K562 (cell line): Measurements from ENCODE around the gene MOCOS. TPM values are rescaled to one million over a fixed set of nuclear protein-coding genes. Genes with fewer than 3 reads are reported as not detected.

Experiments
- ATAC-seq: fragments of 200-7000 bp; cut with Tn5 transposase; 3 replicates; pipeline ENCODE4 v1.9.1; 2020; ENCODE audit warnings: moderate library complexity
- BruUV-seq: library from RNA; stranded (reverse); fragments of 400-500 nt; replicated peaks from 2 replicates; lab custom pipeline; 2021; lab: Mats Ljungman, UMichigan
- CTCF ChIA-PET: fragments of 300-600 bp; formaldehyde crosslinking; extraction: SDS; loops from one replicate; lab custom pipeline; 2021; ENCODE audit warnings: low intra/inter-chr PET ratio; lab: Yijun Ruan, JAX
- POLR2A ChIA-PET: fragments of 300-600, 350-650 bp; sonication (Branson Sonifier 250); formaldehyde crosslinking; extraction: SDS; loops from one replicate; lab custom pipeline; 2021; ENCODE audit warnings: antibody characterized with exemption, inconsistent platforms; lab: Yijun Ruan, JAX
- DNase-seq, 4 experiments: peaks; one replicate each; pipeline versions ENCODE4 v3.0.0 to v3.0.0-alpha.2; 2011 to 2018; ENCODE audit warnings: low spot score in 3 of 4, mixed read lengths in 3 of 4; ENCODE audit errors: extremely low read depth in 1 of 4
- FAIRE-seq: peaks from 2 replicates; lab custom pipeline; 2011; peaks lifted over from hg19 to GRCh38; lab: Jason Lieb, UNC
- H2AFZ ChIP-seq: 2 replicates; pipeline ENCODE4 v1.6.0; 2011; ENCODE audit warnings: low read depth, low read length, control low read depth, inconsistent platforms
- H3K27ac ChIP-seq: fragments of 200-600 bp; 3 replicates; pipeline ENCODE4 v1.8.0; 2011; ENCODE audit warnings: low read depth, mild to moderate bottlenecking, control low read depth, inconsistent platforms, low read length, moderate library complexity, mixed read lengths; ENCODE audit errors: extremely low read depth
- H3K27me3 ChIP-seq, 2 experiments: fragments of 300-600 bp in 1 of 2; 2 replicates in 1 of 2; 3 replicates in 1 of 2; pipeline versions ENCODE4 v1.6.0 to v1.8.0; 2011; ENCODE audit warnings: inconsistent platforms in 2 of 2, low read length in 2 of 2, mild to moderate bottlenecking in 1 of 2, mixed read lengths in 1 of 2, moderate library complexity in 1 of 2; ENCODE audit not compliant: control insufficient read depth in 2 of 2, insufficient read depth in 2 of 2
- H3K36me3 ChIP-seq: fragments of 300-600 bp; 3 replicates; pipeline ENCODE4 v1.8.0; 2011; ENCODE audit warnings: mild to moderate bottlenecking, low read length, inconsistent platforms; ENCODE audit not compliant: control insufficient read depth, insufficient read depth
- H3K4me1 ChIP-seq, 2 experiments: fragments of 200-600 bp in 1 of 2; replicated peaks in 1 of 2; 2 replicates in 1 of 2; 3 replicates in 1 of 2; pipeline versions ENCODE4 v1.5.1 to v1.8.0; 2011; ENCODE audit warnings: inconsistent platforms in 2 of 2, low read length in 2 of 2, mild to moderate bottlenecking in 1 of 2, mixed read lengths in 1 of 2, moderate library complexity in 1 of 2; ENCODE audit not compliant: control insufficient read depth in 2 of 2, insufficient read depth in 2 of 2
- H3K4me2 ChIP-seq: 2 replicates; pipeline ENCODE4 v1.6.1; 2011; ENCODE audit warnings: low read length, control low read depth, inconsistent platforms, mixed read lengths; ENCODE audit not compliant: insufficient read depth
- H3K4me3 ChIP-seq: fragments of 200-600 bp; sonication (generic), shearing (Covaris generic); 2 replicates; pipeline ENCODE4 v1.5.1; 2016; ENCODE audit warnings: control low read depth, inconsistent platforms
- H3K79me2 ChIP-seq: fragments of 200-600 bp; 3 replicates; pipeline ENCODE4 v1.8.0; 2011; ENCODE audit warnings: low read length, inconsistent platforms; ENCODE audit not compliant: control insufficient read depth, insufficient read depth
- H3K9ac ChIP-seq, 2 experiments: 2 replicates each; pipeline versions ENCODE4 v1.6.0 to v1.6.1; 2011; ENCODE audit warnings: low read depth in 2 of 2, low read length in 2 of 2, control low read depth in 1 of 2, inconsistent platforms in 1 of 2, mild to moderate bottlenecking in 1 of 2, mixed read lengths in 1 of 2; ENCODE audit not compliant: insufficient read depth in 1 of 2
- H3K9me1 ChIP-seq: one replicate; pipeline ENCODE4 v1.6.0; 2011; ENCODE audit warnings: inconsistent platforms, mild to moderate bottlenecking, low read length, moderate library complexity; ENCODE audit not compliant: control insufficient read depth, insufficient read depth
- H3K9me3 ChIP-seq: replicated peaks from 2 replicates; pipeline ENCODE4 v1.5.1; 2011; ENCODE audit warnings: low read depth, low read length, inconsistent platforms; ENCODE audit not compliant: control insufficient read depth, insufficient read depth
- H4K20me1 ChIP-seq: replicated peaks from 2 replicates; pipeline ENCODE4 v1.6.1; 2011; ENCODE audit warnings: low read length, inconsistent platforms, mixed read lengths; ENCODE audit not compliant: control insufficient read depth, insufficient read depth
- ARID1B ChIP-seq: fragments of 450-650 bp; IDR thresholded peaks from 2 replicates; pipeline ENCODE4 v1.6.1; 2016; ENCODE audit warnings: antibody characterized with exemption, mild to moderate bottlenecking, inconsistent platforms
- ATF7 ChIP-seq: fragments of 450-650 bp; IDR thresholded peaks from 2 replicates; pipeline ENCODE4 v1.7.1; 2014; ENCODE audit warnings: mild to moderate bottlenecking, moderate library complexity
- BACH1 ChIP-seq: fragments of 200-800 bp; sonication (Bioruptor generic); IDR thresholded peaks from 2 replicates; pipeline ENCODE4 v1.6.1; 2016; ENCODE audit warnings: missing genetic modification characterization, missing compliant biosample characterization
- CBFA2T2 ChIP-seq: fragments of 450-650 bp; conservative IDR thresholded peaks from 2 replicates; pipeline ENCODE4 v1.6.1; 2017; ENCODE audit warnings: mild to moderate bottlenecking
- FOSL1 ChIP-seq: fragments of 200-800 bp; sonication (Bioruptor generic); conservative IDR thresholded peaks from 2 replicates; pipeline ENCODE4 v1.6.1; 2016; ENCODE audit warnings: missing genetic modification characterization, missing compliant biosample characterization
- HNRNPLL ChIP-seq: fragments of 200-400 bp; formaldehyde crosslinking; IDR thresholded peaks from 2 replicates; pipeline ENCODE4 v1.6.1; 2017; ENCODE audit warnings: low read length, low read depth, mild to moderate bottlenecking; ENCODE audit not compliant: poor library complexity, severe bottlenecking
- KAT7 ChIP-seq: sonication (generic); formaldehyde crosslinking; IDR thresholded peaks from 2 replicates; pipeline ENCODE4 v1.8.0; 2022; ENCODE audit warnings: missing genetic modification reagents, mild to moderate bottlenecking, borderline replicate concordance
- MAZ ChIP-seq, 2 experiments: fragments of 450-650 bp in 1 of 2; sonication (generic) in 1 of 2; formaldehyde crosslinking; IDR thresholded peaks in 1 of 2; conservative IDR thresholded peaks in 1 of 2; 2 replicates each; pipeline versions ENCODE4 v1.4.0 to v1.5.0; 2020; ENCODE audit warnings: mild to moderate bottlenecking in 1 of 2, missing genetic modification reagents in 1 of 2
- NEUROD1 ChIP-seq: fragments of 150-350 bp; IDR thresholded peaks from 2 replicates; pipeline ENCODE4 v1.6.1; 2014; ENCODE audit warnings: borderline replicate concordance, low read length, low read depth; ENCODE audit not compliant: partially characterized antibody
- NR2C1 ChIP-seq, 2 experiments: fragments of 450-650 bp; IDR thresholded peaks; 2 replicates each; pipeline ENCODE4 v1.6.1; 2017; ENCODE audit warnings: mild to moderate bottlenecking in 2 of 2, antibody characterized with exemption in 1 of 2, inconsistent platforms in 1 of 2, missing compliant biosample characterization in 1 of 2, missing genetic modification characterization in 1 of 2
- PRPF4 ChIP-seq: fragments of 200-400 bp; formaldehyde crosslinking; IDR thresholded peaks from one replicate; pipeline ENCODE4 v1.6.1; 2017; ENCODE audit warnings: low read length, low read depth, mild to moderate bottlenecking; ENCODE audit not compliant: insufficient read depth, poor library complexity, severe bottlenecking
- RBM15 ChIP-seq: fragments of 200-400 bp; formaldehyde crosslinking; IDR thresholded peaks from 2 replicates; pipeline ENCODE4 v1.6.1; 2018; ENCODE audit warnings: mild to moderate bottlenecking, low read length, moderate library complexity; ENCODE audit not compliant: insufficient read depth
- TEAD2 ChIP-seq: fragments of 450-650 bp; IDR thresholded peaks from 2 replicates; pipeline ENCODE4 v1.6.1; 2016; ENCODE audit warnings: missing genetic modification characterization, control low read depth, missing compliant biosample characterization
- ZNF316 ChIP-seq: fragments of 450-650 bp; IDR thresholded peaks from 2 replicates; pipeline ENCODE4 v1.6.1; 2016
- WGBS: fragments of 100-300 bp; shearing (Covaris generic); methylation state at CpG from one replicate; pipeline ENCODE4 v1.1.6; 2016; ENCODE audit warnings: low coverage, mixed read lengths; ENCODE audit not compliant: insufficient coverage; ENCODE audit errors: missing lambda C conversion rate; 5-methylcytosine and 5-hydroxymethylcytosine counted together
- in situ Hi-C: fragments of 300-500 bp; cut with MboI; formaldehyde crosslinking; loops from 4 replicates; pipeline ENCODE4 v1.15.0; 2018; ENCODE audit warnings: inconsistent platforms, mixed read lengths
- intact Hi-C: fragments of 100-400 bp; cut with micrococcal nuclease; formaldehyde crosslinking; loops from 2 replicates; pipeline ENCODE4 v1.14.2; 2022
- polyA plus RNA-seq, 8 experiments: library from polyadenylated mRNA; depleted of rRNA in 4 of 8; stranded (reverse) in 5 of 8; unstranded in 3 of 8; fragments of >200 nt; fragmentation: Nextera tagmentation in 2 of 8; fragmentation: Illumina TruSeq in 1 of 8; extraction: Ambion mirVana in 2 of 8; extraction: Trizol in 1 of 8; gene quantifications; 2 replicates each; pipeline versions ENCODE4 v1.2.1 to v1.2.3, GENCODE V29; 2011 to 2014; ENCODE audit warnings: inconsistent platforms in 1 of 8, missing spikeins in 1 of 8
- total RNA-seq, 7 experiments: library from RNA; depleted of rRNA in 6 of 7; stranded (reverse); fragments of >200 nt in 6 of 7; fragmentation: Illumina TruSeq in 2 of 7; extraction: Trizol in 2 of 7; gene quantifications; 2 replicates each; pipeline versions ENCODE4 v1.2.1 to v1.2.3, GENCODE V29; 2011 to 2021; ENCODE audit warnings: low replicate concordance in 1 of 7
- TF ChIP-seq, protein P1 (sequence below), 2 experiments: fragments of 450-650 bp; IDR thresholded peaks; 2 replicates each; pipeline ENCODE4 v1.6.1; 2016

MOCOS gene
- total and polyA plus RNA-seq, 9 of the 15 experiments (the other 6 are each of a cell fraction or from before 2014, with no cell fraction given): 4.5 to 12.4 (median 9.1) TPM

DNA sequence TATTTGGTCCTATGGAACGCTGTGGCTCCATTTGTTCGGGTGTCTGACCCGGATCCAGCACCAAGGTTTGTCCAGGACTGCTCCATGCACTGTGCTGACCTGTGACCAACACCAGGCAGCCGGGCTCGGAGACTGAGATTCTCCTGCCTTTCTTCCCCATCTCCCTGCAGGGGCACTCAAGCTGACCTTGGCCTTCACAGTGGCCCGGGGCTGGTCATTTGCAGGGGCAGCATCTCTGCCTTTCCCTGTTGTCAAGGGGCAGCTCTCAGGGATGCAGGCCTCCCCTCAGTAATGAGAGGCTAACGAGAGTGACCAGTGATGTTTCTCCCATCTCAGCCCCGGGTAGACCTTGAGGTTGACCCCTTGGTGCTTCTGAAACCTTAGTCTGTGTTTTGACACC is 27.5 kb downstream of the MOCOS start:
- H3K9me1 ChIP-seq: peaks cover 3% of the 10 kb centered on the region
- H3K9ac ChIP-seq: no peak overlapping the region
- intact Hi-C loops: no loop called here
- H3K4me3 ChIP-seq: no peak overlapping the region
- DNase-seq (no peak), ATAC-seq (no peak), FAIRE-seq (no peak)
- H3K27ac ChIP-seq: no peak overlapping the region
- no peaks in the 10 kb centered on the region for H3K27me3 ChIP-seq
- ChIA-PET POLR2A (interaction anchor here (0.8 kb wide), 1 partner anchor 17 kb away, joined by 3 read pairs; no protein-coding TSS in a partner anchor), CTCF (no interaction called here)
- no peak overlapping the region for H2AFZ ChIP-seq
- peaks cover 8 to 14% of the 10 kb centered on the region in 2 experiments; a peak in 3 of 5 replicates for H3K4me1 ChIP-seq
- H3K79me2 ChIP-seq: no peaks in the 10 kb centered on the region
- BruUV-seq: no TSS peak
- no peak overlapping the region for H3K4me2 ChIP-seq
- no peaks in the 10 kb centered on the region for H3K9me3 ChIP-seq
- 73% methylated on average over 8 of the region's 8 CpGs for WGBS
- in situ Hi-C loops: no loop called here
- no peaks in the 10 kb centered on the region for H4K20me1 ChIP-seq
- H3K36me3 ChIP-seq: peaks cover 21% of the 10 kb centered on the region; the same call in 2 of the 3 replicates
- TF ChIP-seq PRPF4 (no peak), ARID1B (no peak)

DNA sequence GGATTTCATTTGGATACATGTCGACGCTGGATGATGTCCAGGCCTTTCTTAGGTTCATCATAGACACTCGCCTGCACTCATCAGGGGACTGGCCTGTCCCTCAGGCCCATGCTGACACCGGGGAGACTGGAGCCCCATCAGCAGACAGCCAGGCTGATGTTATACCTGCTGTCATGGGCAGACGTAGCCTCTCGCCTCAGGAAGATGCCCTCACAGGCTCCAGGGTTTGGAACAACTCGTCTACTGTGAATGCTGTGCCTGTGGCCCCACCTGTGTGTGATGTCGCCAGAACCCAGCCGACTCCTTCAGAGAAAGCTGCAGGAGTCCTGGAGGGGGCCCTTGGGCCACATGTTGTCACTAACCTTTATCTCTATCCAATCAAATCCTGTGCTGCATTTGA is 28.3 kb downstream of the MOCOS start:
- ChIA-PET POLR2A (no interaction called here), CTCF (no interaction called here)
- H3K36me3 ChIP-seq: peaks cover 20% of the 10 kb centered on the region; the same call in 1 of the 3 replicates
- FAIRE-seq: no peak
- peak; percentile 13; the same call in 1 of the 3 replicates for ATAC-seq
- H3K4me1 ChIP-seq: peaks cover 8 to 14% of the 10 kb centered on the region in 2 experiments; a peak in 3 of 5 replicates
- H3K27me3 ChIP-seq: no peaks in the 10 kb centered on the region
- 67% methylated on average over 9 of the region's 9 CpGs for WGBS
- H4K20me1 ChIP-seq: no peaks in the 10 kb centered on the region
- intact Hi-C loops (no loop called here), in situ Hi-C loops (no loop called here)
- no TSS peak for BruUV-seq
- peaks cover 3% of the 10 kb centered on the region for H3K9me1 ChIP-seq
- no peak overlapping the region for H3K27ac ChIP-seq
- H3K4me3 ChIP-seq: no peak overlapping the region
- no peaks in the 10 kb centered on the region for H3K9me3 ChIP-seq
- H2AFZ ChIP-seq: no peak overlapping the region
- peak in 1 of 4 experiments; percentile 19 for DNase-seq
- no peak overlapping the region; a peak in 1 of 4 replicates for H3K9ac ChIP-seq
- H3K79me2 ChIP-seq: no peaks in the 10 kb centered on the region
- H3K4me2 ChIP-seq: no peak overlapping the region
- TF ChIP-seq ZNF316: no peak
- no peak for TF ChIP-seq MAZ (CRISPR knock-in tag; conservative IDR thresholded peaks at IDR 0.05 in 1 of 2, IDR thresholded peaks at IDR 0.05 in 1 of 2)
- TF ChIP-seq BACH1: no peak
- TF ChIP-seq HNRNPLL: no peak
- no peak for TF ChIP-seq NR2C1 (IDR thresholded peaks at IDR 0.05)
- no peak for TF ChIP-seq NR2C1 (tag; IDR thresholded peaks at IDR 0.05)
- TF ChIP-seq, protein P1, sequence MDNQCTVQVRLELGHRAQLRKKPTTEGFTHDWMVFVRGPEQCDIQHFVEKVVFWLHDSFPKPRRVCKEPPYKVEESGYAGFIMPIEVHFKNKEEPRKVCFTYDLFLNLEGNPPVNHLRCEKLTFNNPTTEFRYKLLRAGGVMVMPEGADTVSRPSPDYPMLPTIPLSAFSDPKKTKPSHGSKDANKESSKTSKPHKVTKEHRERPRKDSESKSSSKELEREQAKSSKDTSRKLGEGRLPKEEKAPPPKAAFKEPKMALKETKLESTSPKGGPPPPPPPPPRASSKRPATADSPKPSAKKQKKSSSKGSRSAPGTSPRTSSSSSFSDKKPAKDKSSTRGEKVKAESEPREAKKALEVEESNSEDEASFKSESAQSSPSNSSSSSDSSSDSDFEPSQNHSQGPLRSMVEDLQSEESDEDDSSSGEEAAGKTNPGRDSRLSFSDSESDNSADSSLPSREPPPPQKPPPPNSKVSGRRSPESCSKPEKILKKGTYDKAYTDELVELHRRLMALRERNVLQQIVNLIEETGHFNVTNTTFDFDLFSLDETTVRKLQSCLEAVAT (IDR thresholded peaks at IDR 0.05): no peak
- TF ChIP-seq FOSL1 (tag): no peak
- TF ChIP-seq NEUROD1: no peak
- no peak for TF ChIP-seq CBFA2T2
- TF ChIP-seq RBM15: no peak
- TF ChIP-seq ATF7: no peak
- no peak for TF ChIP-seq KAT7 (CRISPR knock-in tag)
- no peak for TF ChIP-seq TEAD2 (tag)
